Fibroblast of mammary gland (primary cell): ENCODE data around the gene SIGLEC10.
"Not testable (repeated sequence)": the region's sequence is repeated elsewhere in the genome, so short reads cannot be mapped to it uniquely, and the experiment has no call there.

Experiments
- DNase-seq: peaks from one replicate; pipeline ENCODE4 v3.0.0-alpha.2; 2010; ENCODE audit warnings: low read depth
- H3K4me3 ChIP-seq: 2 replicates; pipeline ENCODE4 v1.5.1; 2011; ENCODE audit warnings: low read depth, mild to moderate bottlenecking, low read length, moderate library complexity; ENCODE audit not compliant: control insufficient read depth
- CTCF ChIP-seq: conservative IDR thresholded peaks from 2 replicates; pipeline ENCODE4 v1.5.1; 2011; ENCODE audit warnings: low read depth, low read length, inconsistent platforms; ENCODE audit not compliant: control insufficient read depth, insufficient read depth

The SIGLEC10 gene

DNA sequence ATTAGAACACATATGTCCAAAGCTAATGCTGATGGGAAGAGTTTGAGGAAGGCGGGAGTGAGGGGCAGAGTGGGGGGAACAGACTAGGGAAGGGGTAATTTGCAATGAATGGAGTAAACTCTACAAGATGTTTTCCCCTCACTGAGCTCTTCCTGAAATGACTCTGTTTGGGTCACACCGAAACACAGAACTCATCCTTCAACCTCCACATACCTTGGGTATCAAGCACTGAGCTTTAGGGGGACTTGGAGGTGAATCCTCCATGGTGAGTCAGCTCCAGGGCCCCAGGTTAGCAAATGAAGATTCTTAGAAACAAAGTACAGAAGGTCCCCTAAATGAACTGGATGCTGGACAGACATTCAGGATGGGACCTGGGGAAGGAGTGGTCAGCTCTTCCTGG, 1.3 kb upstream of the SIGLEC10 start:
- H3K4me3 ChIP-seq, result no peak overlapping the region
- no peak for DNase-seq
- TF ChIP-seq CTCF, result no peak

DNA sequence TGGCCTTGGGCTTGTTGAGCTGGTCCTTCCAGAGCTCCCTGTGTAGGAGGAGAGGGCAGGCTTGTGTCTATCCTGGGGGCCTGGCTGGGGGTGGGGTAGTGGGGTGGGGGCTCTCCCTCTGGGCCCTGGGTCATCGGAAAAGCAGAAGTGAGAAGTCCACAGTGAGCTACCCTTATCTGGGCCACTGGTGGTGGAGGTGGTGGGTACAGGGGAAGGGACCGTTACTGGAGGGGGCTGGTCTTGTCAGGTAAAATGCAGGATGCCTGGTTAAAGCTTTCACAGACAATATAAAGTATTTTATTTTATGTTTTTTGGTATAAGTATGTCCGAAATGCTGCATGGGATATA, 342 bp upstream of the SIGLEC10 start:
- no peak overlapping the region for H3K4me3 ChIP-seq
- TF ChIP-seq CTCF, result no peak
- DNase-seq, result no peak

- H3K4me3 ChIP-seq, DNase-seq: not testable (repeated sequence)
These were observed 1.0 kb downstream of the SIGLEC10 start for GRCh38 chr19:51416422-51416821.

DNA sequence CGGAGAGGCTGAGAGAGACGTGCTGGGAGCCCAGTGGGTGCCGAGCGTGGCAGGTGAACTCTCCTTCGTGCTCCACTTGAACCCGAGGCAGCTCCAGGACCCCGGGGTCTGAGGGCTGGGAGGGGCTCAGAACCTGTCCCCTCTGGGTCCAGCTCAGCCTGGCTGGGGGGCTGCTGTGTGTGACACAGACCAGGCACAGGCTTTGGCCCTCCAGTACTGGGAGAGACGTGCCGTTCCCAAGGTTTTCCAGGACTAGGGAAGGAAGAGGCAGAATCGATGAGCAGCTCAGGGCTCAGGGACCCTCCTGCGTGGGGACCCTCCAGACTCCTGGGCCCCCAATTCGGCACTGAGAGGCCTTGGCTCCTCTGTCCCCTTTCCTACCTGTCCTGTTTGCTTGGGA, 2.3 kb downstream of the SIGLEC10 start:
- no peak for DNase-seq
- no peak overlapping the region for H3K4me3 ChIP-seq
- TF ChIP-seq CTCF, result no peak

DNA sequence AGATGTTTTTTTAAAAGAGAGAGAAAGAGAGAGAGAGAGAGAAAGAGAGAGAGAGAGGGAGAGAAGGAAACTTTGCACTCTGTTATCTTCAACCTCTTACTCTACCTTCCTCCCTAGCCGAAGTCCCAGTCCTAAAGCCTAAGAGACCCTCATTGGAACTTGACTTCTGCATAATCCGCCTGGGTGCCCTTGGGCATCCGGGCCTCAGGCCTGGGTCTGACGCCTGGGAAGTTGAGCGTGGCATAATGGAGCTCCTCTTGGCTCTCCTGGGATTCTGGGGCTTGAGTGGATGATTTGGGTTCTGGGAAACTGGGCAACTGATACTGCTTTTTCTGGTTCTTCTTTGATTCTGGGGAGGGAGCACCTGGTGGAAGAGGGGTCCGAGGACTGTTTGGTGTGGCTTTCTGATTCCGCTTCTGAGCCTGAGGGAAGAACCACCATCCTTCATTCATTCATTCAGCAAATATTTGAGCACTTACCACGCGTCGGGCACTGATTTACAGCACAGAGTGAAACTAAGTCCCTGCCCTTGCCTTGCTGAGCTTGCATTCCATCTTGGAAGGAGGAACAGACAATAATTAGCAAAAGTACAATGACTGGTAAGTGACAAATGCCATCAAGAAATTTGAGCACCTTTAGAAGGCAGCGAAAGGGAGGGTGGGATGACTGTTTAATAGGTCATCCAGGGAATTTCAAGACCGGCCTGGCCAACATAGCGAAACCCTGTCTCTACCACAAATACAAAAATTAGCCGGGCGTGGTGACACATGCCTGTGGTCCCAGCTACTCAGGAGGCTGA, 6.3 kb downstream of the SIGLEC10 start:
- no peak for DNase-seq
- TF ChIP-seq CTCF, result no peak
- no peak overlapping the region for H3K4me3 ChIP-seq

GRCh38 chr19:51407511-51408131, 9.8 kb downstream of the SIGLEC10 start:
- peak; percentile 57 for TF ChIP-seq CTCF
- DNase-seq, result peak; percentile 40
- H3K4me3 ChIP-seq, result no peak overlapping the region

- TF ChIP-seq CTCF, result no peak
- DNase-seq, result no peak
- H3K4me3 ChIP-seq, result no peak overlapping the region
These were observed 15.3 kb downstream of the SIGLEC10 start for GRCh38 chr19:51402117-51402516.

GRCh38 chr19:51399936-51400335, 17.5 kb downstream of the SIGLEC10 start:
- DNase-seq, H3K4me3 ChIP-seq: not testable (repeated sequence)
